NCI-H1436 treated with DMSO at 0.1 percent for 48 hours (cell line): ENCODE data around the gene SLC25A53.
"Not testable (repeated sequence)": the region's sequence is repeated elsewhere in the genome, so short reads cannot be mapped to it uniquely, and the experiment has no call there.

Experiments
- DNase-seq: peaks from one replicate; lab custom pipeline; 2025; lab: John Stamatoyannopoulos, UW

The SLC25A53 gene

DNA sequence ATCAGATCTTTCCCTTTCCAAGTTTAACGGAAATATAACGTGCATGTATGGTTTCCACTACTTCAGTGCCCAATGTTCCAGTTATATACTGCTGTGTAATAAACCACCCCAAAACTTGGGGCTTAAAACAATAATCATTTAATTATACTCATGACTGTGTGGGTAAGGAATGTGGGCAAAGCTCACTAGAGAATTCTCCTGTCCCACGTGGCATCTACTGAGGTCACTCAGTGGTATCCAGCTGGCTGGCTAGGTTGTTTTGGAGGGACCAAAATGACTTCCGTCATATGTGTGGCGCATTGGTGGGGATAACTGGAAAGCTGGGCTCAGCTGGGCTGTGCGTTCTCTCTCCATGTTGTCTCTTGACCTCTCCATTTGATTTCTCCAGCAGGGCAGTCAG is 26.0 kb downstream of the SLC25A53 start:
- no peak for DNase-seq

DNA sequence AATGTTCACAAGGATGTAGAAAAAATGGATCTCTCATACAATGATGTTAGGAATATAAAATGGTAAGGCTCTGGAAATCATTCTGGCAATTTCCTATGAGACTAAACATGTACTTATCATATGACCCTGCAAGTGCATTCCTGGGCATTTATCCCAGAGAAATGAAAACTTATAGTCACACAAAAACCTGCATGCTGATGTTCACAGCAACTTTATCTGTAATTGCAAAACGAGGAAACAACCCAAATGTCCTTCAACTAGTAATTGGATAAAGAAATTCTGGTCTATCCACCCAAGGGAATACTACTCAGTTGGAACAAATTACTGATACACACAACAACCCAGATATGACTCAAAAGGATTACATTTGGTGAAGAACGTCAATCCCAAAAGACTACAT is 30.0 kb downstream of the SLC25A53 start:
- no peak for DNase-seq

- DNase-seq = no peak
Observed at GRCh38 chrX:104122829-104123228, 34.0 kb downstream of the SLC25A53 start.

- DNase-seq = peak; percentile 71
Observed at GRCh38 chrX:104118765-104119164, 38.0 kb downstream of the SLC25A53 start.

- DNase-seq = no peak
Observed at GRCh38 chrX:104117759-104118158, 39.0 kb downstream of the SLC25A53 start.

DNA sequence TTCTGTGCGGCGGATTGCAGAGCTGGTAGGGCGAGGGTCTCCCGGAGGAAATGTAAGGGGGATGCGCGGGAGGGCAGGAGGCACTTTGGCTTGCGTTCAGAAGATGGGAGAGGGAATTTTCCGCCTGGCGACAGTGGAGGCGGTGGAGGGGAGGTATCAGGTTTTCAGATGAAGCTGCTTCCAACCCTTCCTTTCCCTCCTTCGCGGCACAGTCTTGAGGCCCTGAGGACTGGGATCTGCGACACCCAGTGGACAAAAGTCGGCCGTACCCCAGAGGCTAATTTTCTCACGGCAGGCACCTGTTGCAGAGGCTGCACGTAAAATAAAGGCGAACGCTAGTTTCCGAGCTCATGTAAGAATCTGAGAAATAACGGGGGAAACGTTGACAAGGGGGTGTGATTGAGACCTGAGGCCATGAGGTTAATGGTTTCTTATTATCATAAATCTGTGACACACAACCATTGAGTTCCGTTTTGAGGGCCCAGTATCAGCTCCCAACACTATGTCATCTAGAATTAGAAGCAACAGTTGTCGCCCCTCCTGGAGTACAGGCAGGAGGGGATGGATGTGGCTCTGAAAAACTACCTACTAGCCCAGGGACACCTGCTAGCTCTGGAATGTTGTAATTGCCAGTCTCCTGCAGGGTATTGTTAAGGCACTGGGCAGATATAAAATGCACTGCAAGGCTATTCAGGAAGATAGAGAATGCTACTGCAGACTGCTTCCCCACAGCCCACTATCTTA is 43.4 kb downstream of the SLC25A53 start:
- peak; percentile 21 for DNase-seq

DNA sequence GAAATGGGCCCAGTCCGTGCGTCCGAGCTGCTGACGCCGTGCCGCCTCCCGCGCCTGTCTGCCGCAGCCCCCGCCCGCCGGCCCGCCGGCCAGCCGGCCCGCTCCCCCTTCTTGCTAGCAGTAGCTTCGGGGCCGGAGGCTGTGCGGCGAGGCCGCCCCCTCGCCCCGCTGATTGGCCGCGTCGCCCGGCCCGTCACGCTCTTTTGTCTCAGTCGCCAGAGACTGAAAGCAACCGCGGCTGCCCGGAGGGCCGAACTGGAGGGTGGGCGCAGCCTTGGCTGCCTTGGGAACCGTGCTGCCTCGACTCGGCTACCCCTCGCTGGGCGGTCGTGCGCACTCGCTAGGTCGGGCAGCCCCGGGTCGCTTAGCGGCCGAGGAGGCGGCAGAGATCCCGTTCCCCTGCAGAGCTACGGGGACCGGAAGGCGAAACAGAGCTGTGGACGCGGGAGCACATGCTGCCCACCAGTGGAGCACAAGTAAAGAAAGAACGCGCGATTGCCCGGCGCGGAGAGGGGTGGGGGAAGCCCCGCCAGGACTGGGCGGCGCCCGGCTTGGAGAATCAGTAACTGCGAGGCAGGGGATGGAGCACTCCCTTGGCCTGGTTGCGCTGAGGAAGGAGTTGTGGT is 44.4 kb downstream of the SLC25A53 start, which contains the start of gene ZCCHC18:
Gene ZCCHC18 (plus strand): TSS at position 198 of the 626 bp plus-strand sequence. CDS start 1,589 bp downstream, outside the sequence.
- peak; percentile 53 for DNase-seq

- DNase-seq = not testable (repeated sequence)
Observed at GRCh38 chrX:104110491-104111240, 46.1 kb downstream of the SLC25A53 start.

GRCh38 chrX:104108955-104109354 is 47.9 kb downstream of the SLC25A53 start:
- DNase-seq = no peak

GRCh38 chrX:104105330-104106262 is 51.2 kb downstream of the SLC25A53 start:
- DNase-seq = no peak

DNA sequence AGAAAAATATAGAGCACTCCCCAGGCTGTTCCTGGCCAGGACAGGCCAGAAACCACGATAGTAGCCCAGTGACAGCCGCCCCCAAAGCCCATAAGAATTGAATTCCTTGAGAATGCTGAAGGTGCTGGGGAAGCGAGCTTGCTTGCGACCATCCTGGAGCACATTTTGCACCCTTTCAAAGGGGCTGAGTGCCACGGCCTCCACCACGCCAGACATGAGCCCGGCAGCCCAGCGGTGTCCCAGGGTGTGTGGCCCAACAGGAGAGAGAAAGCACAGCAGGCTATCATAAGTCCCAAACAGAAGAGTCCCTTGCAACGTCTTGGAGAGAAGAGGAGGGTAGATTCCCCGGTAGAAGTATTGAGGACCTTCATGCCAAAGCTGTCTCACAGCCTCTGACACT is 52.1 kb downstream of the SLC25A53 start:
- DNase-seq = no peak

- no peak for DNase-seq
Observed at GRCh38 chrX:104098919-104099318, 57.9 kb downstream of the SLC25A53 start.

- DNase-seq = peak; percentile 46
Observed at GRCh38 chrX:104098151-104098808, 58.5 kb downstream of the SLC25A53 start.

DNA sequence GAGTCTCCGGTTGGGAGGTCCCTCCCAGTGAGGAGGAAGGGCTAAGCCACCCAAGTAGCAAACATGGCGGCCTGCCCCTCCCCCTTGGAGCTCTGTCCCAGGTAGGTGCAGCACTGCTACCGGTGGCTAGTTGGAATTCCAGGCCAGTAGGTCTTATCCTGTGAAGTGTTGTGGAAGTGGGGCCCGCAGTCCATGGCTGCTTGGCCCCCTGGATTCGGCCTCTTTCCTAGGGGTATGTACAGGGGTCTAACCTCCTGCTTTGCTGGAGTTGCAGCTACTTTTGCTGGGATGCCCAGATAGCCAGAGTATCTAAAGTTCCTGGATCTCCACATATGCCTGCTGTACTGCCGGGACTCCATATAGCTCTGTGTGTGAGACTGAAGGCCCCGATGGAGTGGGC is 70.9 kb downstream of the SLC25A53 start:
- no peak for DNase-seq

DNA sequence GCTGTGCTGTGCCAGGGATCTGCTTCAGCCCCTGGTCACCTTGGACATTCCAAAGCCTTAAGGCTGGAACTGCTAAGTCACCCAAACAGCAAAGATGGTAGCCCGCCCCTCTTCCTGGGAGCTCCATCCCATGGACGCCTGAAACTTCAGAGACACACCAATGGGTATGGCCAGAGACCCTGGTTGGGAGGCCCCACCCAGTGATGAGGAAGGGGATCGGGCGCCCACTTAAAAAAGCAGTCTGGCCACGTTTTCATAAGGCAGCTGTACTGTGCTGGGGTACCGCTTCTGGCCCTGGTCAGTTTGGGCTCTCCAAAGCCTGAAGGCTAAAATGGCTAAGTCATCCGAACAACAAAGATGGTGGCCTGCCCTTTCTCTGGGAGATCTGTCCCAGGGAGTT is 71.3 kb downstream of the SLC25A53 start:
- DNase-seq = no peak

GRCh38 chrX:104084534-104085277 is 72.1 kb downstream of the SLC25A53 start:
- no peak for DNase-seq

DNA sequence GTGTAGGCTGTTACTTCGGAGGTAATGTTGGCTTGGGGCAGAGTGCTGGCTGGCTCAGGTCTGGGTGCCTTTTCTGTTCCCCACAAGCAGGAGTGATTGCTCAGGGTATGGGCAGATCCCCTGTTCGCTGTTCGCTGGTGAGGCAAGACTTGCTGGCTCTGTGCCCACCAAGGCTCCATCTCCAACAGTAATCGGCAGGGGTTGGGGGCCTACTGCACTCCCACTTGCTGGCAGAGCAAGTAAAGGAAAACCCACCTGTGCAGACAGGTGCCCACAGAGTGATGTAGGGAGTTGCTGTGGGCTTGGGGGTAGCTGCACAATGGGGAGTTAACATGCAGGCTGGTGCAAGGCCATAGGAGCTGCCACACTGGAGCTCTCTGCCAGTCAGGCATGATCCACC is 72.7 kb downstream of the SLC25A53 start:
- DNase-seq = no peak

DNA sequence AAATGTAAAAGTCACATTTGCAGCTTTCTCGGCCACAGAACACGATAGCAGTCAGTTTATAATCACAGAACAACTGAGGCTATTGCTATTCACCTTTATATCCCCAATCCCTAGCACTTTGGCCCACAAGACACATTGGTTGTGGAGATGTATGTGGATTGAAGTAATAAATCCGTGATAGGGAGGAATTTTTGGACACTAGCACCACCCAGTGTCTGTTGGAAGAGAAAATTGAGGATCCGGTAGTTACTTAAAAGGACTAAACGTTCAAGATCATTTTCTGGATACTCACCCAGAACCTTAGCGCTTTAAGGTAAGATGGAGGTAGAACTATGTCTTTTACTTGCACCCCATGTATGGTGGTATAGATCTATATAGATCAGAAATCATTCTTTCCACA is 79.0 kb downstream of the SLC25A53 start:
- DNase-seq = not testable (repeated sequence)

- not testable (repeated sequence) for DNase-seq
Observed at GRCh38 chrX:104075778-104076445, 80.9 kb downstream of the SLC25A53 start, which contains the start of gene TMSB15C. TSS of gene TMSB15C (minus strand) at chrX:104076236.

- DNase-seq = not testable (repeated sequence)
Observed at GRCh38 chrX:104062636-104063035, 94.2 kb downstream of the SLC25A53 start.
